EL (cell line): ENCODE measurements around the gene EDAR.

ENCODE experiments used
- DNase-seq: peaks from one replicate; pipeline ENCODE4 v3.0.0-alpha.2; 2016

The EDAR gene

DNA sequence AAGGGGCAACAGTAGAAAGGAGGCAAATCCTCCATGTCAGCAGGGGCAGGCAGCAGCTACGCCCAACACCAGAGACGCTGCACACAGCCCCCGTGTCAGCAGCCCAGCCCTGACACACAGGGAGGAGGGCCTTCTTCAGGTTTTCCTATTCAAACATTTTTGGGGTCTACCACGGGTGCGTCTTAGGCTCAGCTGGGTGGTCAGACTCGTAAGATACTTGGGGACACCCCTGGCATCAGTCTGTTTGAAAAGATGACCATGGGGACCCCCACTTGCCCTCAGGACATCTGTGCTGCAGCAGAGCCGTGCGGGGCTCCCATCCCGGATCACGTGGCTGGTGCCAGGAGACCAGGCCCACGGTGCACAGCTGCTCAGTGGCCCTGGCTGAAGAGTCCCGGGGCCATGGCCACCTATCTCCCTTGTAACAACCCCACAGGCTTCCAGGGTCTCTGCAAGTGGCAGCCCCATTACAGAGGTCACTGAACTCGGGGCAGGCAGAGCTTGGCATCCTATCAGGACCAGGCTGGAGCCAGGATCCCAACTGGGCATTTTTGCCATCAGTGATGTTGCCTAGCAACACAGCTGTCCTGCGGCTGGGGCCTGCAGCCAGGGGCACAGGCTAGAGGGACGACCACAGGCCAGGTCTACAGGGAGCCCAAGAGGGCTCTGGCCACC lies 82.5 kb downstream of the EDAR start:
- no peak for DNase-seq

GRCh38 chr2:108905906-108906305 lies 83.1 kb downstream of the EDAR start:
- no peak for DNase-seq

GRCh38 chr2:108905176-108905575 lies 83.8 kb downstream of the EDAR start:
- no peak for DNase-seq

DNA sequence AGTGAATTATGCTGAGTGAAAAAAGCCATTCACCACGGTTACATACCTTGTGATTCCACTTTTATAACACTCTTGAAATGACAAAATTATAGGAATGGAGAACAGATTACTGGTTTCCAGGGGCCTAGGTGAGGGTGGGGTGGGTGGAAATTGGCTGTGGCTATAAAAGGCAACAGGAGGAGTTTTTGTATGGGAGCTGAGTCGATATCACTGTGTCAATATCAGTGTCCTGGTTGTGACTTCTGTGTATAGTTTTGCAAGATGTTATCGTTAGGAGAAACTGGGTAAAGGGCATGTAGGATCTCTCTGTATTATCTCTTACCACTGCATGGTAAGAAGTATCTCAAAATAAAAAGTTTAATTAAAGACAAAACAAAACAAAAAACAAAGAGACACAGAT lies 84.3 kb downstream of the EDAR start:
- DNase-seq, result no peak

- DNase-seq, result no peak
These were observed 90.5 kb downstream of the EDAR start for GRCh38 chr2:108898315-108899082.

- no peak for DNase-seq
These were observed 92.3 kb downstream of the EDAR start for GRCh38 chr2:108896741-108897140.

DNA sequence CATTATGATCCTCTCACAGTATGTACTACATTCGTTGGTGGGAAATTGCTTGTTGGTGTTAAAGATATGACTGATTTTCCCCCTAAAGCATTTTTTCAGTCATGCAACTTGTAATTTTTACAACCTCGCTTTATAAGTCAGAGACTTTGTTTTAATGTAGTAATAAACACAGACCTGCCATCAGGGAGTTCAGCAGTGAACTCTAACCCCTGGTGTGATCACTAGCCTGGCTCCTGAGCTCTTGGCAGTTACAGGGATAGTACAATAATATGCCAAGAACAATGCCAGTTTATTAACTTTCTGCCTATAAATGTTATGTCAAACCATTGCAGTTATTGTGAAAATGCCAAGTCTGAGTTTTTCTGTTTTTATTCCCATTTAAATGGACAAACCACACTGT lies 93.8 kb downstream of the EDAR start:
- DNase-seq, result no peak

DNA sequence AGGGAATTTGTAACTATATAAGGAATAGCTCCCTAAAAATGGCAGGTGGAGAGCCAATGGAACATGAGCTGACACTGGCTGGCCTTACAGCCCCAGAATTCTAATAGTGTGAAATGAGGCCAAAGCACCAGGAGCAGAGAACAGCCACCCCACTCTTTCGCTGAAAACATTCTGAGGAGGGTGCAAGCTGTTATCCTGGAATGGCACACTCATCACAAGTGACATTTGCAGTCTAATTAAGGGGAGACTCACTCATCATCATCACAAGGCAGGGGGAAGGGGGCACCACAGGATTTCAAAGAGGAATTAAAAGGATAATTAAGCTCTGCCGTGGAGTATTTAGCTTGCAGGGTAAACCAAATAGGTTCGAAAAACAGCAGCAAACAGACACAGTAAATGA lies 94.3 kb downstream of the EDAR start:
- no peak for DNase-seq

- DNase-seq, result no peak
These were observed 95.7 kb downstream of the EDAR start for GRCh38 chr2:108893277-108893676.

GRCh38 chr2:108889907-108890306 lies 99.1 kb downstream of the EDAR start:
- DNase-seq, result no peak

DNA sequence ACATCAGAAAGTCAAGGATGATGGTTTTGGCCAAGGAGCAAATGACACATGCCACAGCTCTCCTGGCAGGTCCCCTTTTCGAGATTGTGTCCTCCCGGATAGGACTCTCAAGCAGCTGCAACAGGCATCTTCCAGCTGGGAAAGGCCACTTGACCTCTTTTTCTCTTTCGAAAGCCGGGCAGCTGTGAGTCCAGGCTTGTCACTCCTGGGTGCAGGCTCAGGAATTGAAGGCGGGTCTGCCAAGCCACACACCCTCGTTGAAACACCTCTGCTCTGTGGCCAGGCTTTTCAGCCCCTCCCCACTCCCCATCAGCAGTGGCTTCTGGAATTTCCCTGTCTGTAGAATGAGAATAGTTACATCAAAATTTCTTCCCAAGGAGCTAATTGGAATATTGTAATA lies 104.4 kb downstream of the EDAR start:
- no peak for DNase-seq

GRCh38 chr2:108878276-108878675 lies 110.7 kb downstream of the EDAR start:
- no peak for DNase-seq

DNA sequence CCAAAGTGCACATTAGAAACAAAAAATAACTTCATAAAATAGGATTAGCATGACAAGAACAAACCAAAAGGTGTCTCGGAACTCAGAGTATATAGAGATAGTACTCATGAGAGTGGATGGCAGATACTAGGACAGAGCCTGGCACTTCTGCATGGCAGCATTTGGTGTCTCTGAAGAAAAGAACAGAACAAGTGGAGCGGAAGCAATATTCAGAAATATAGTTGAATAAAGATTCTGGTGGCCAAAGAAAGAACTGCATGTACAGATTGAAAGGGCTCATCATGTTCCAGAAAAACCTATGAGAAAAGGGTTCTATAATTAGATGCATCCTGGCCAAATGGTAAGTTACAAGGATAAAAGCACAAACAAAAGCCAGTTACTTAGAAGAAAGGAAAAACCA lies 111.5 kb downstream of the EDAR start:
- DNase-seq, result no peak

DNA sequence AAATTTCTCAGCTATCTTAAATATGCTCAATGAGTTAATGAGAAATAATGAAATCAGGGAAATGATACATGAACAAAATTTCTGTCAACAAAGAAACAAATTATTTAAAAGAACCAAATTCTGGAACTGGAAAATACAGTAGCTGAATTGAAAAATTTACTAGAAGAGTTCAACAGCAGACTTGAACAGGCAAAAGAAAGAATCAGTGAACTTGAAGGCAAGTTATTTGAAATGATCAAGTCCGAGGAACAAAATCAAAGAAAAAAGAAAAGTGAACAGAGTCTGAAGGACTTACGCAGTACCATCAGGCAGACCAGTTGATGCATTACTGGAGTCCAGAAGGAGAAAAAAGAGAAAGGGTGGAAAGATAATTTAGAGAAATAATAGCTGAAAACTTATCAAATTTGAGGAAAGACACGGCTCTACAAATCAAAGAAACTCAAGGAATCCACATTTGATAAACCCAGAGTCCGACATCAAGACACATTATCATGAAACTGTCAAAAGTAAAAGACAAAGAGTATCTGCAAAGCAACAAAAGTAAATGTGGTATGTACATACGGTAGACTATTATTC lies 118.9 kb downstream of the EDAR start:
- DNase-seq, result no peak

GRCh38 chr2:108869542-108869941 lies 119.5 kb downstream of the EDAR start:
- DNase-seq, result no peak

- no peak for DNase-seq
These were observed 120.1 kb downstream of the EDAR start for GRCh38 chr2:108868911-108869310.

DNA sequence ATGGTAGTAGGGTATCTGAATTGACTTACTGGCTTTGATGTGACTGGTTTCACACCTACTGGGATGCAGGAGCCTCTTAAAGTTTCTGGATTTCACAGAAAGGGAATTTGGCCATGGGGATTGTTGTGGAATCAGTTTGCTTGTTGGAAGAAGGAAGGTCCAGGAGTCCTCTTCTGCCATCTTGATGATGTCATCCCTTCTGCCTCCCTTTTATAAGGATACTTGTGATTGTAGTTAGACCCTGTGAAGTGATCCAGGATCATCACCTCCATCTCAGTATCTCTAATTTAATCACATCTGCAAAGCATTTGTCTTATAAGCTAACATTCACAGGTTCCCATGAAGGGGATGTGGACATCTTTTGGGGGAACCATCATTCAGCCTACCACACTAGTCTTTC lies 123.0 kb downstream of the EDAR start:
- no peak for DNase-seq

GRCh38 chr2:108858894-108859293 lies 130.1 kb downstream of the EDAR start:
- DNase-seq, result peak; percentile 67

- DNase-seq, result no peak
These were observed 133.8 kb downstream of the EDAR start for GRCh38 chr2:108855194-108855593.

DNA sequence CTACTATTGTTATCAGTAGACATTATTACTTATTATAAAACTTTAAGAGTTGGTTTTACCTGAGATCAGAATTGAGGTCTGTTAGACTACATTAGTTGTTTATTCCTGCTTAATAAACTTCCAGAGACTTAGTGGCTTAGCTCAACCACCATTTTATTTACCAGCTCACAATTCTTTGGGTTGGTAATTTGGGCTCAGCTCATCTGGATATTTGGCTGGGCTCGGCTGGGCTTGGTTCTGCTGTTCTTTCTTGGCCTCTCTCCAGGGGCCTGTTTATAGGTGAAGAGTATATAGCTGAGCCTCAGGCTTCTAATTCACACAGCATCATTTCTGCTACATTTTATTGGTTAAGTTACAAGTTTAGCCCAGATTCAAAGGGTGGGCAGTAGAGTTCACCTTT lies 134.5 kb downstream of the EDAR start:
- no peak for DNase-seq

DNA sequence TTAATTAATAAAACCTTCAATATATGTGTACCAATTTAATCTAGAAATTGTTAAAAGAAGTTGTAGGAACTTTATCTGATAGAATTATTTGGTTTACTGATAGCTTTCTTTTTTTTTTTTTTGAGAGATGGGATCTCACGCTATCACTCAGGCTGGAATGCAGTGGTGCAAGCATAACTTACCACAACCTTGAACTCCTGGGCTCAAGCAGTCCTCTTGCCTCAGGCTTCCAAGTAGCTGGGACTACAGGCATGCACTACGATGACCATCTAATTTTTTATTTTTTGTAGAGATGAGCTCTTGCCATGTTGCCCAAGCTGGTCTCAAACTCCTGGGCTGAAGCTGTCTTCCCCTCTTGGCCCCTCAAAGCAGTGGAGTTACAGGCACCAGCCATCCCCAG lies 135.6 kb downstream of the EDAR start:
- DNase-seq, result peak; percentile 62

- no peak for DNase-seq
These were observed 136.6 kb downstream of the EDAR start for GRCh38 chr2:108852375-108852774.

DNA sequence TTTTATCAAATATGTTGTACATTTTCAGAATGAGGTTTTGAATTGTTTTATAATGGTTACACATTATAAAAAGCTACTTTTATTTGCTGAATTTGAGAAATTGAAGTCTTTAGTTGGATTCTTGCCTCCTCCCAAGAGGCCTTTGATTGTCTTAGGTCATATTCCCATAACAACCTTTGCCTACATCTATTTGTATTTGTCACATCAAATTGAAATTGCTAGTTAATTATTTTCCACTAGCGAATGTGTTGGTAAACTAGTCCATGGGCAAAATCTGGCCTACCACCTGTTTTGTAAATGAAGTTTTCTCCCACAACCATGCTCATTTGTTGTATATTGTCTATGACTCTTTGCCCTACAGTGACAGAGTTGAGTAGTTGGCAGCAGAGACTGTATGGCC lies 142.0 kb downstream of the EDAR start:
- DNase-seq, result no peak

- no peak for DNase-seq
These were observed 143.1 kb downstream of the EDAR start for GRCh38 chr2:108845923-108846322.
